Epithelial cell of esophagus (primary cell): ENCODE results near the gene ALG11.
A peak's percentile ranks its signal among the peaks of the same experiment; 100 is the strongest.

Source experiments
- DNase-seq: peaks from one replicate; pipeline ENCODE4 v3.0.0; 2010; ENCODE audit warnings: low read depth
- H3K4me3 ChIP-seq: 2 replicates; pipeline ENCODE4 v1.5.1; 2011; ENCODE audit warnings: mild to moderate bottlenecking, low read length, control low read depth
- CTCF ChIP-seq: IDR thresholded peaks from 2 replicates; pipeline ENCODE4 v1.5.1; 2011; ENCODE audit warnings: low read depth, mild to moderate bottlenecking, low read length, control low read depth, inconsistent platforms; ENCODE audit not compliant: insufficient read depth; ENCODE audit errors: missing control alignments

ALG11 gene

GRCh38 chr13:52004511-52005170, 7.6 kb upstream of the ALG11 start:
- no peak for DNase-seq
- TF ChIP-seq CTCF: no peak
- no peak overlapping the region for H3K4me3 ChIP-seq

GRCh38 chr13:52005841-52006522, 6.2 kb upstream of the ALG11 start:
- DNase-seq: peak; percentile 18
- H3K4me3 ChIP-seq: no peak overlapping the region
- TF ChIP-seq CTCF: no peak

GRCh38 chr13:52006523-52007245, 5.5 kb upstream of the ALG11 start:
- no peak overlapping the region for H3K4me3 ChIP-seq
- no peak for TF ChIP-seq CTCF
- no peak for DNase-seq

- H3K4me3 ChIP-seq: no peak overlapping the region
- DNase-seq: no peak
- TF ChIP-seq CTCF: no peak
These were observed 2.3 kb upstream of the ALG11 start for GRCh38 chr13:52009946-52010345.

- no peak for TF ChIP-seq CTCF
- peak within 1 kb of the TSS; percentile 99 for H3K4me3 ChIP-seq
- DNase-seq: peak; percentile 10
These were observed 1.1 kb upstream of the ALG11 start, which contains the start of gene ATP7B for GRCh38 chr13:52010890-52011631. ATP7B (minus strand) TSS chr13:52011450; CDS start chr13:52011337, 113 bp downstream.

GRCh38 chr13:52012512-52012836, 276 bp downstream of the ALG11 start:
- no peak for TF ChIP-seq CTCF
- DNase-seq: no peak
- peak overlapping the region; percentile 99 for H3K4me3 ChIP-seq
